ENCODE data around the gene PAQR8.

The PAQR8 gene

GRCh38 chr6:52399511-52400312 lies 37.8 kb downstream of the PAQR8 start:
- peak in 30 of 42 donors; percentile 19 to 82 (median 56) for DNase-seq
- intact Hi-C loops (cut with DNase I): loop anchor here (2.0 to 5.0 kb wide), 2 partner anchors 37 to 115 kb away; partner anchors contain the start of genes MCM3 and PAQR8

- intact Hi-C loops (cut with DNase I): loop anchor here (5.0 kb wide), 1 partner anchor 38 kb away; the partner anchor contains the start of gene PAQR8
- DNase-seq: no peak
Observed at GRCh38 chr6:52400313-52401041, 38.5 kb downstream of the PAQR8 start.

DNA sequence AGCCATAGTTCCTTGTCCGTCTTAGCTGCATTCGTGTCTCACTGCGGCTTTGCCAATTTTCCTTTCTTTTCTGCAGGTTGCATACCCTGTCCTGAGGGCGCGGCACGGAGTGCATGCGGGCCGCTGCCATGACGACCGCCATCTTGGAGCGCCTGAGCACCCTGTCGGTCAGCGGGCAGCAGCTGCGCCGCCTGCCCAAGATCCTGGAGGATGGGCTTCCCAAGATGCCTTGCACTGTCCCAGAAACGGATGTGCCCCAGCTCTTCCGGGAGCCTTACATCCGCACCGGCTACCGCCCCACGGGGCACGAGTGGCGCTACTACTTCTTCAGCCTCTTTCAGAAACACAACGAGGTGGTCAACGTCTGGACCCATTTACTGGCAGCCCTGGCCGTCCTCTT lies 41.1 kb downstream of the PAQR8 start:
- DNase-seq: no peak
- intact Hi-C loops (cut with DNase I): loop anchor here (5.0 kb wide), 1 partner anchor 41 kb away; the partner anchor contains the start of gene PAQR8

DNA sequence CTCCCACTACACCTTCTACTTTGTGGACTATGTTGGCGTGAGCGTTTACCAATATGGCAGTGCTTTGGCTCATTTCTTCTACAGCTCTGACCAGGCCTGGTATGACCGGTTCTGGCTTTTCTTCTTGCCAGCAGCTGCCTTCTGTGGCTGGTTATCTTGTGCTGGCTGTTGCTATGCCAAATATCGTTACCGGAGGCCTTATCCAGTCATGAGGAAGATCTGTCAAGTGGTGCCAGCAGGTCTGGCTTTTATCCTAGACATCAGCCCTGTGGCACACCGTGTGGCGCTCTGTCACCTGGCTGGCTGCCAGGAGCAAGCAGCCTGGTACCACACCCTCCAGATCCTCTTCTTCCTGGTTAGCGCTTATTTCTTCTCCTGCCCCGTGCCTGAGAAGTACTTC lies 41.7 kb downstream of the PAQR8 start:
- no peak for DNase-seq
- intact Hi-C loops (cut with DNase I): loop anchor here (5.0 kb wide), 1 partner anchor 41 kb away; the partner anchor contains the start of gene PAQR8

DNA sequence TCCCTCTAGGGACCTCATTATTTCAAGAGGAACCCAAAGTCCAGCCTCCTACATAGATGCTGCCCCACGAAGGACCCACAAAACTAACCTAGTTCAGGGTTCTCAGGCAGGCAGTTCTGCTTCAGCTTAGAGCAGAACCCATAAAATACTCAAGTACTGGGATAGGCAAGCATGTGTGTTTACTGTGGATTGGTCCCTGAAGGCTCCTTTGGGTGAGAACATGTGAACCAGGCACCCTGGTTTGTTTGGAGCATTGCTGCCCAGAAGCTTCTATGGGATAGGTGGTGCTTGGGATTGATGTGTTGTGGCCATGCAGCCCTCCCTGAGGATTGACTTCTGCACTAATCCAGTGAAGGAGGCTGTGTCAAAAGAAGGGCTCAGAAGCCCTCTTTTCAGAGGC lies 43.3 kb downstream of the PAQR8 start:
- DNase-seq: no peak
- intact Hi-C loops (cut with DNase I): no loop called here

GRCh38 chr6:52407467-52407866 lies 45.5 kb downstream of the PAQR8 start:
- intact Hi-C loops (cut with DNase I): no loop called here
- peak in 4 of 42 donors; percentile 28 to 54 (median 52) for DNase-seq

- intact Hi-C loops (cut with DNase I): no loop called here
- no peak for DNase-seq
Observed at GRCh38 chr6:52409499-52409898, 47.5 kb downstream of the PAQR8 start.

- intact Hi-C loops (cut with DNase I): no loop called here
- no peak for DNase-seq
Observed at GRCh38 chr6:52410979-52411378, 49.0 kb downstream of the PAQR8 start.

DNA sequence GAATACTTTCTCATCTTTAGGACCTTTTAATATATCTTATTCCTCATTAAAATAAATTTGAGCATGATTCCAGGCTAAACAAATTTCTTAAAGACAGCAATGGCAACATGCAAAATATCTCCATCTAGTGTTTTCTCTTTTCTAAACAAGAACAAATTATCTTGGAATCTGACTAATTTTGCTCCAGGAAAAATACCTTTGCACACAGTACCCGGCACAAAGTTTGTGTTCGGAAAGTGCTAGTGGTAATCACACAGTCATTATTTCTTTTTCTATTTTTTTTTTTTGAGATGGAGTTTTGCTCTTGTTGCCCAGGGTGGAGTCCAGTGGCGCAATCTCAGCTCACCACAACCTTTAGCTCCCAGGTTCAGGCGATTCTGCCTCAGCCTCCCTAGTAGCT lies 50.0 kb downstream of the PAQR8 start:
- DNase-seq: no peak
- intact Hi-C loops (cut with DNase I): no loop called here

GRCh38 chr6:52415333-52415732 lies 53.4 kb downstream of the PAQR8 start:
- no peak for DNase-seq
- intact Hi-C loops (cut with DNase I): no loop called here

DNA sequence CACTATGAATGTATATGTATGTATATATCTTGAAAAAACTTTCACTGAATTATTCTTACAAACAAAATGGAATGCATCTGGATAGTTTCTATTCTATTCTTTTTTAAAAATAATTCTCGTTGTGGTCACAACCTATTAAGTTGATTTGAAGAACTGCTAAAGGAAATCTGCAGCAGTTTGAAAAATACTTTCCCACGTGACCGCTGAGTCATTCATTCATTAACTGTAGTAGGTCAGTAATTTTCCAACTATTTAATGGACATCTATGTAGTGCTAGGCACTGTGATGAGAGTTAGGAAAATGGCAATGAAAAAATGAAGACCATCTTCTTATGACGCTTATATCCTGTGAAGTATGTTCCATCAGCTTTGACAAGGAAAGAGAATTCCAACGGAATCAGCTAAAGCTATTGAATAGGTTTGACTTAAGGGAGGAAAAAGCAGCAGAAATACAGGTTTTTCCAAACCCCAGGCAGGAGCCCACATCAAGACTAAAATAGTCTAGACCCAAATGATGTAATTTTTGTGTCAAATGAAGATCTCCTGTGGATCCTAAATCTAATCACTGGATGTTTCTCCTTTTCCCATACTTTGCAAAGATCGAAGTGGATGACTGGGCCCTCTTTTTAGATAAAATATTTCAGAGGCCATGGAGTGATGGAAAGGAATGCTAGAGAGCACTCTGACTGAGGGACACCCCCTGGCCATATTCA lies 54.1 kb downstream of the PAQR8 start:
- intact Hi-C loops (cut with DNase I): loop anchor here (1.0 kb wide), 1 partner anchor 248 kb away; no protein-coding TSS in a partner anchor
- DNase-seq: no peak

DNA sequence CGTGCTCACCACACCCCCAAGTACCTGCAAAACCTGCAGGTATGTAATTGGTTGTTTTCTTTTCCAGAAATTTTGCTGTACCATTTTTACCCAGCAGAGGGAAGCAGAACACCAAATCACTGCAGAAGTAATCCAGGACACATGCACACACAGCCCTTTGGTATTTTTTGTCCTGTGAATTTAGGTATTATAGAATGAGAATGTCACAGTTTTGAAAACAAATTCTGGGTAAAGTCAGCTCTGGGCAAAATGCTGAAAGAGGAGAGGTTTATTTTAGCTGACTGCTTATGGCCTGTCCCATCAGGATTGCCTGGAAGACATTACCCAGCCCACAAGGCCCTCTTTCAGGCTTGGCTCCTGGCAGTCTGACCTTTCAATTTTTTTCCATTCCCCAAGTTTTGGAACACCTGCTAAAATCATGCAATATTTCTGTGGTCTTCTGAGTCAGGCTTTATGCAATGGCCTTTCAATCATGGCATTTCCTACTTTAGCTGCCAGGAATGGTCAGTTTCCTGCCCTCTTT lies 54.7 kb downstream of the PAQR8 start:
- intact Hi-C loops (cut with DNase I): loop anchor here (1.0 kb wide), 1 partner anchor 248 kb away; no protein-coding TSS in a partner anchor
- peak in 12 of 42 donors; percentile 18 to 68 (median 42) for DNase-seq

DNA sequence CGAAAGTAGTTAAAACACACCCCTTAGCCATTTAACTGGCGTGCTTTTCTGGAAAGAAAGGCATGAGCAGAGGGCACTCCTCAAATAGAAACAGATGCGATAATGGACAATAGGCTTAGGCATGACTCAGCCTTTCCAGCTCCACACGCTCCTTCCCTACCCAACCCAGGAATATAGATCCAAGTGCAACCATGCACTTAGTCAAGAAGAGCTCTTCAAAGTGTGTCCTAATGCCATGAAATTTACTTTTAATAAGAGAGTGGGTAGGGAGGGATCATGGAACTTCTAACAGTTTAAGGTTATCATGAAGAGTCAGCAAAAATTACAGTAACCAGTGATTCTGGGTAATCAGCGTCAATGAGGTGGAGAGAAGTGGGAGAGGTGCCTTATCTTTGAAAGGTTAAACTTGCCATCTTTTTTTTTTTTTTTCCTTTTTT lies 55.7 kb downstream of the PAQR8 start:
- no peak for DNase-seq
- intact Hi-C loops (cut with DNase I): no loop called here

DNA sequence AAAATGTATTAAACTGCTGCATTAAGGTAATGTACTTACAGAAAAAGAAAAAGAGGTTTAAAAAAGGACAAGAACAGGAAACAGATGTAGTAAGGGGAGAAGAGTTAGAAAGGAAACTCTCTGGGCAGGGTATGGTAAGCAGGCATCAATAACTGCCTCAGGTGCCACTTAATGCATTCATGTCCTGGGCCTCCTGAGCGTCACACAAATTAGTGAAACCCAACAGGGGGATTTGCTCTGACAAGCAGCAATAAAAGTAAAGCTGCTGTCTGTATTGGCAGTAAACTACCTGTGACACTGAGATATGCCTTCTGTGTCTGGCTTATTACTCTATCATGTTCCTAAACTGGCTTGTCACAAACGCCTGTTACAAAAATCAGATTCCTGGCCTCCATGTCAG lies 56.7 kb downstream of the PAQR8 start:
- DNase-seq: no peak
- intact Hi-C loops (cut with DNase I): no loop called here

- intact Hi-C loops (cut with DNase I): loop anchor here (5.0 kb wide), 1 partner anchor 157 kb away; the partner anchor contains the start of gene TRAM2
- DNase-seq: peak; percentile 95 to 99 (median 98)
Observed at GRCh38 chr6:52419809-52420667, 58.1 kb downstream of the PAQR8 start, which contains the start of gene EFHC1. TSS of gene EFHC1 (plus strand) at chr6:52420342. CDS start at chr6:52420411, 69 bp downstream.

- DNase-seq: peak; percentile 19 to 83 (median 56)
- intact Hi-C loops (cut with DNase I): loop anchor here (5.0 kb wide), 1 partner anchor 156 kb away; the partner anchor contains the start of gene TRAM2
Observed at GRCh38 chr6:52420668-52421358, 58.9 kb downstream of the PAQR8 start.

GRCh38 chr6:52422156-52422555 lies 60.2 kb downstream of the PAQR8 start:
- DNase-seq: no peak
- intact Hi-C loops (cut with DNase I): loop anchor here (5.0 kb wide), 1 partner anchor 155 kb away; the partner anchor contains the start of gene TRAM2
